C4-2B (cell line): ENCODE data around the gene SYNGR4.

Experiments
- ZFX ChIP-seq: fragments of 450-650 bp; IDR thresholded peaks from 2 replicates; pipeline ENCODE4 v1.6.1; 2017
- TF ChIP-seq, protein P1 (sequence below): fragments of 450-650 bp; conservative IDR thresholded peaks from 2 replicates; pipeline ENCODE4 v1.5.1; 2017; ENCODE audit warnings: mild to moderate bottlenecking

DNA sequence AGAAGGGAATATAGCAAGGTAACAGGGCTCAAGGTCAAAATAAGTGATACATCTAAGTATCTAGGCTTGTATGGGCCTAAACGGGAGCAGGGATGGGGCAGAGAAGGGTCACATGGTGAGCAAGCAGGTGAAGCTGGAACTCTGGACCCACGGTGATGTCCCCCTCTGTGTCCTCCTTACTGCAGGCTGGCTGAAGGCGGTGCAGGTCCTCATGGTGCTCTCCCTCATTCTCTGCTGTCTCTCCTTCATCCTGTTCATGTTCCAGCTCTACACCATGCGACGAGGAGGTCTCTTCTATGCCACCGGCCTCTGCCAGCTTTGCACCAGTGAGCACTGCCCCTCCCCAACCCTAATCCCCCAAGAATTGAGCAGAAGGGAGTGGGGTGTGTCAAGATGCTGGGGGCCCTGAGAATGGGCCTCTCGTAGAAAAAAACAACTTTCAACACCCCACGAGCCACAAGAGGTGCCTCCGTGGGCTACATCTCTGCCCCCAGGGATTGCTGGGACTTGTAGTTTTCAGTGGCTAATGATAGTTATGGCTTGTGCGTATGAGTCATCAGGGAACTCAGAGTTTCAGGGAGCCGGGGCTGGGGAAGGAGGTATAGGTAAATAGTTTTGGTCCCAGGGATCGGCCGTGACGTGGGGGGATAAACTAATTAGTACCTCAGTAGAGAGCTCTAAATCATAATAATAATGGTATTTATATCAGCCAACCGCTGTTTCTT lies 34.8 kb upstream of the SYNGR4 start:
- TF ChIP-seq, protein P1, sequence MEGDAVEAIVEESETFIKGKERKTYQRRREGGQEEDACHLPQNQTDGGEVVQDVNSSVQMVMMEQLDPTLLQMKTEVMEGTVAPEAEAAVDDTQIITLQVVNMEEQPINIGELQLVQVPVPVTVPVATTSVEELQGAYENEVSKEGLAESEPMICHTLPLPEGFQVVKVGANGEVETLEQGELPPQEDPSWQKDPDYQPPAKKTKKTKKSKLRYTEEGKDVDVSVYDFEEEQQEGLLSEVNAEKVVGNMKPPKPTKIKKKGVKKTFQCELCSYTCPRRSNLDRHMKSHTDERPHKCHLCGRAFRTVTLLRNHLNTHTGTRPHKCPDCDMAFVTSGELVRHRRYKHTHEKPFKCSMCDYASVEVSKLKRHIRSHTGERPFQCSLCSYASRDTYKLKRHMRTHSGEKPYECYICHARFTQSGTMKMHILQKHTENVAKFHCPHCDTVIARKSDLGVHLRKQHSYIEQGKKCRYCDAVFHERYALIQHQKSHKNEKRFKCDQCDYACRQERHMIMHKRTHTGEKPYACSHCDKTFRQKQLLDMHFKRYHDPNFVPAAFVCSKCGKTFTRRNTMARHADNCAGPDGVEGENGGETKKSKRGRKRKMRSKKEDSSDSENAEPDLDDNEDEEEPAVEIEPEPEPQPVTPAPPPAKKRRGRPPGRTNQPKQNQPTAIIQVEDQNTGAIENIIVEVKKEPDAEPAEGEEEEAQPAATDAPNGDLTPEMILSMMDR = no peak
- no peak for TF ChIP-seq ZFX
